PFSK-1 (cell line): ENCODE results near the gene BTBD10.

Experiments used
- FOXP2 ChIP-seq: optimal IDR thresholded peaks from 2 replicates; pipeline ENCODE3; 2011; ENCODE audit warnings: borderline replicate concordance, control low read depth, inconsistent platforms; ENCODE audit not compliant: insufficient read depth; ENCODE audit errors: extremely low read length, extremely low read depth
- POLR2AphosphoS5 ChIP-seq: IDR thresholded peaks from 2 replicates; pipeline ENCODE4 v1.6.1; 2012; ENCODE audit warnings: low read depth, mild to moderate bottlenecking, control low read depth, low read length, moderate library complexity
- SIN3A ChIP-seq: IDR thresholded peaks from 2 replicates; pipeline ENCODE4 v1.6.1; 2012; ENCODE audit warnings: mild to moderate bottlenecking, low read length, moderate library complexity, borderline replicate concordance; ENCODE audit not compliant: insufficient read depth
- TAF1 ChIP-seq: IDR thresholded peaks from 2 replicates; pipeline ENCODE4 v1.6.1; 2012; ENCODE audit warnings: low read length, control low read depth, borderline replicate concordance; ENCODE audit not compliant: insufficient read depth
- TF ChIP-seq, protein P1 (sequence below), 2 experiments: IDR thresholded peaks; 2 replicates each; pipeline versions ENCODE4 v1.6.1 to v1.8.0; 2011 to 2012; ENCODE audit warnings: low read depth in 2 of 2, low read length in 2 of 2, control low read depth in 1 of 2, inconsistent platforms in 1 of 2, mild to moderate bottlenecking in 1 of 2, moderate library complexity in 1 of 2; ENCODE audit not compliant: insufficient read depth in 1 of 2

Gene BTBD10

DNA sequence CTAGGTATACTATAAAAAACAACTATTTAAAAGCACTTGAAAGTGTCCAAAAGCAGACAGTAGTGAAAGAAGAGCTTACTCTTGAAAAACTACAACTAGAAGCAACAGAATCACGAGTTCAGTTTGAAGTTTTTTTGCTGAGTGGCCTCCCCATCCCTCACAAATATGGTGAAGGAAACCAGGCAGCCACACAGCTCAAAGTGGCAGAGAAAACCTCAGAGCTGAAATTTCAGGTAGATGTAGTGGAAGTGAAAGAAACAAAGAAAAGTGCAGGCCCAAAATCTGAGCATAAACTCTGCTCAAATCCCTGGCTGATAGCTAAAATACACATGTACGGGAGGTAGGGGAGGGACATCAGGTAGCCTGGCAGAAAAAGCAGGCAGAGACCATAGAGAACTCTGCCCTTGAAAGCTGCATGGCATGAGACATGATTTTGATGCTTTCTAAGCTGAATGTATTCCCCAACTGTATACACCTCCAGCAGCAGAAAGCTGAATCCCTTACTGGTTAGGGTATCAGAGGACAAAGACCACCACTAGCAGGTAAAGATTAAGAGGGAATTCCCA, 12.1 kb downstream of the BTBD10 start:
- TF ChIP-seq FOXP2: no peak
- TF ChIP-seq TAF1: no peak
- no peak for TF ChIP-seq POLR2AphosphoS5
- TF ChIP-seq, protein P1, sequence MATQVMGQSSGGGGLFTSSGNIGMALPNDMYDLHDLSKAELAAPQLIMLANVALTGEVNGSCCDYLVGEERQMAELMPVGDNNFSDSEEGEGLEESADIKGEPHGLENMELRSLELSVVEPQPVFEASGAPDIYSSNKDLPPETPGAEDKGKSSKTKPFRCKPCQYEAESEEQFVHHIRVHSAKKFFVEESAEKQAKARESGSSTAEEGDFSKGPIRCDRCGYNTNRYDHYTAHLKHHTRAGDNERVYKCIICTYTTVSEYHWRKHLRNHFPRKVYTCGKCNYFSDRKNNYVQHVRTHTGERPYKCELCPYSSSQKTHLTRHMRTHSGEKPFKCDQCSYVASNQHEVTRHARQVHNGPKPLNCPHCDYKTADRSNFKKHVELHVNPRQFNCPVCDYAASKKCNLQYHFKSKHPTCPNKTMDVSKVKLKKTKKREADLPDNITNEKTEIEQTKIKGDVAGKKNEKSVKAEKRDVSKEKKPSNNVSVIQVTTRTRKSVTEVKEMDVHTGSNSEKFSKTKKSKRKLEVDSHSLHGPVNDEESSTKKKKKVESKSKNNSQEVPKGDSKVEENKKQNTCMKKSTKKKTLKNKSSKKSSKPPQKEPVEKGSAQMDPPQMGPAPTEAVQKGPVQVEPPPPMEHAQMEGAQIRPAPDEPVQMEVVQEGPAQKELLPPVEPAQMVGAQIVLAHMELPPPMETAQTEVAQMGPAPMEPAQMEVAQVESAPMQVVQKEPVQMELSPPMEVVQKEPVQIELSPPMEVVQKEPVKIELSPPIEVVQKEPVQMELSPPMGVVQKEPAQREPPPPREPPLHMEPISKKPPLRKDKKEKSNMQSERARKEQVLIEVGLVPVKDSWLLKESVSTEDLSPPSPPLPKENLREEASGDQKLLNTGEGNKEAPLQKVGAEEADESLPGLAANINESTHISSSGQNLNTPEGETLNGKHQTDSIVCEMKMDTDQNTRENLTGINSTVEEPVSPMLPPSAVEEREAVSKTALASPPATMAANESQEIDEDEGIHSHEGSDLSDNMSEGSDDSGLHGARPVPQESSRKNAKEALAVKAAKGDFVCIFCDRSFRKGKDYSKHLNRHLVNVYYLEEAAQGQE (IDR thresholded peaks at IDR 0.05; ENCODE audit: insufficient read depth in 1 of 2, low read depth in 2 of 2, low read length in 2 of 2): no peak
- no peak for TF ChIP-seq SIN3A

DNA sequence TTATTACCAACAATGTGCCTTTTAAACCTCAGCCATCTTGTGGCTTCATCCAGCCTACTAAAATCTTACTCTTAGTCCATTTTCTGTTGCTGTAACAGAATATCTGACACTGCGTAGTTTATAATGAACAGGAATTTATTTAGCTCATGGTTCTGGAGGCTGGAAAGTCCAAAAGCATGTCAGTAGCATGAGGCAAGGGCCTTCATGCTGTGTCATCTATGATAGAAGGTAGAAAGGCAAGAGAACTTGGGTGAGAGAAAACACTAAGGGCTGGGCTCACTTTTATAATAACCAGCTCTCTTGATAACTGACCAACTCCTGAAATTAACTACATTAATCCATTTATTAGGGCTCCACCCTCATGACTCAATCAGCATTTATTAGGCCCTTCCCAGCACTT, 13.5 kb downstream of the BTBD10 start:
- no peak for TF ChIP-seq POLR2AphosphoS5
- TF ChIP-seq SIN3A: no peak
- TF ChIP-seq TAF1: no peak
- TF ChIP-seq, protein P1 (IDR thresholded peaks at IDR 0.05; ENCODE audit: insufficient read depth in 1 of 2, low read depth in 2 of 2, low read length in 2 of 2): no peak
- no peak for TF ChIP-seq FOXP2

DNA sequence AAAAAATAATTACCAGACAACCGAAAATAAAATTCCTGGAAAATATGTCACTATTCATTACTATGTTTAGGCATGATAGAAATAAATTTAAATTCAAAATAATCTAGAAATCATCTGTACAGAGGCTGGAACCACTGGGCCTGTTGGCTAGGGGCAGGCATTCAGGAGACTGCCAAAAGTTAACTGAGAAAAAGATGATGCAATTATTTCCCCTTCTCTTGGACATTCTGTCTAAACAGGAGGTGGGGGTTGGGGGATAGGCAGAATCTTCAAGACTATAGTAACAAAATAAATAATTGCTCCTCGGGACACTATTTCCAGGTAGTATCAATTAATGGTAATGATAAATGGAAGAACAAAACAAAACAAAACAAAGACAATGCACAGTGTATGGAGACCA, 14.1 kb downstream of the BTBD10 start:
- TF ChIP-seq, protein P1 (IDR thresholded peaks at IDR 0.05; ENCODE audit: insufficient read depth in 1 of 2, low read depth in 2 of 2, low read length in 2 of 2): no peak
- no peak for TF ChIP-seq TAF1
- no peak for TF ChIP-seq SIN3A

DNA sequence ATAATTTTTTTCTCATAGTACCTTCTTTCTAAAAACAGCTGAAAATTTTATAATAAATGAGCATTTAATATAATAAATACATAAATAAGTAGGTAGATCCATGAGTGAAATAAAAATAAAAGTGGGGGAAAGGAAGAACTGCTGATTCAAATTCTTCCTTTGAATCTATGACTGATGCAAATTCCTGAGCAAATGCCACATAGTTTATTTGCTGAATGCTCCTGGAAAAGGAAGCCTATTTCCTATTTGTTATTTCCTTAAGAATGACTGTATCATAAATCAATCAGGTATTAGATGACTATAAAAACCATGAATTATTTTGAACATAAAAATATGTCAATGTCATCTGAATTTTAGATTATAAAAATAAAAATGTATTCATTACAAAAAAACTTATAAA, 16.6 kb downstream of the BTBD10 start:
- TF ChIP-seq FOXP2 (no peak), TAF1 (no peak)
- TF ChIP-seq, protein P1 (IDR thresholded peaks at IDR 0.05; ENCODE audit: insufficient read depth in 1 of 2, low read depth in 2 of 2, low read length in 2 of 2): no peak

DNA sequence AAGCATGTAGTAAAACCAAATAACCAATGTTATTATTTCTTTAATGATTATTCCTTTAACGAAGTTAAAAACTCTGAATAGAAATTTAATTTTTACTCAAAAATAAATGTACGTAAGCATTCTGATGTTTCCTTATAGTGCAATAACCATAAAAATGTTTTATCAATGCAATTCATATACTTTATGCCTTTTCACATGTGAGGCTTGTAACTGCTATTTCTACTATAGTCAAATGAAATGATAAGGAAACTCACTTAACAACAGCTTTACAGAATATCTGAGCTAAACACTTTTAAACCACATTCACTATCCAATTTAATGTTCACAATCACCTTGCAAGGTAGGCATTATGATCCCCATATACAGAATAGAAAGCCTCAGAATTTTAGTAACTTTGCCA, 17.4 kb downstream of the BTBD10 start:
- no peak for TF ChIP-seq FOXP2
- no peak for TF ChIP-seq TAF1
- TF ChIP-seq SIN3A: no peak
- TF ChIP-seq POLR2AphosphoS5: no peak
- TF ChIP-seq, protein P1 (IDR thresholded peaks at IDR 0.05; ENCODE audit: insufficient read depth in 1 of 2, low read depth in 2 of 2, low read length in 2 of 2): no peak
